Embryonic facial prominence (tissue), 1 donor: Measurements from ENCODE around the gene HS6ST1.

Experiments
- DNase-seq: peaks from one replicate; pipeline ENCODE4 v3.0.0-alpha.2; 2016; ENCODE audit errors: extremely low spot score

Gene HS6ST1

DNA sequence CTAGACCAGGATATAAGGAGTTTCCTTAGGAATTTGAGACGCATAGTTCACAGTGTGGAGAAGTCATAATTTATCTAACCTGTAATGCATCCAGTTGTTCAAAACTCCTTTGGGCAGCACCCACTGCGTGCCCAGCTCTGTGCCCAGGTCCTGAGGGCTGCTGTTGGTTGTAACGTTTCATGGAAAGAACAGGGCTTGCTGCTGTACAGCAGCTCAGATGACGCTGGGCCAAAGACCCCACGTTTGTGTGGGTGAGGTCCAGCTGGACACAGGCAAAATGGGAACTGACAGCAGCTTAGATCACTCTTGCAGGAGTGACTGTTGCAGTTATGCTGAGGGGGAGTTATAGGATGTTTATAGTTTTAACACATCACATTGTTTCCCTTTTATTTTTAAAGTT, 30.0 kb upstream of the HS6ST1 start:
- no peak for DNase-seq

DNA sequence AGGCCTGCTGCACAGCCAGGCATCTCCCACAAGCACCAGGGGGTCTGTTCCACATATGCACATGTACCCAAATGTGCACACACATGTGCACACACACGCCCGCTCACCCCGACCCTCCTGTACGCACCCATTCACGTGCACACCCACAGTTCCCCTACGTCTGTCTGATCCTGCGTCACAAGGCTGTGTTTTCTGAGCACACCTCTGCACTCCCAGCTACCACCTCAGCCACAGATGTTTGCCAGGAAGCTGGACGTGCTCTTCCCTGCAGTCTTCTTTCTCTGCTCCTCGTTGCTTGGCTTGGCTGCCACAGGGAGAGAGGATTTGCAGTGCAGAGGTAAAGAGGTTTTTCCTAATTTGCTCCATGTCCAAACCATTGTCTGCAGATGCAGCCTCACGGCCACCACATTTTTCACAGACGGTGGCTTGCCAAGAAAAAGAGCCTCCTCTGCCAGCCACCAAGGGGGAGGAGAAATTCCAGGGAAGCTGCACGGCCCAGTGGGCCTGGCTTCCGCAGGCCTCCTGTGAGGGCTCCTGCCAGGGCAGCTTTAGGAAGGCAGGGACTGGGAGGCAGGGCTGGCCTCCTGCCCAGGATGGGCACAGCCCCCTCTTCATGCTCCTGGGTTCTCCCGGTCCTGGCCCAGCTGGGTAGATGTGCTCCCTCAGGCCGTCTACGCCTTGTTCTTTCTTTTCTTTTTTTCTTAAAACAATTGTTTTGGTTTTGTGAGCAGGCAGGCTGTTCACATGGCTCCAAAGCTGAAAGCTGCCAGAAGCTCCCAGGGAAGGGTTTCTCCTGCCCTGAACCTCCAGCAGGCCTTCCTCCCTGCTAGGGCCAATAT, 29.3 kb upstream of the HS6ST1 start:
- DNase-seq: no peak

DNA sequence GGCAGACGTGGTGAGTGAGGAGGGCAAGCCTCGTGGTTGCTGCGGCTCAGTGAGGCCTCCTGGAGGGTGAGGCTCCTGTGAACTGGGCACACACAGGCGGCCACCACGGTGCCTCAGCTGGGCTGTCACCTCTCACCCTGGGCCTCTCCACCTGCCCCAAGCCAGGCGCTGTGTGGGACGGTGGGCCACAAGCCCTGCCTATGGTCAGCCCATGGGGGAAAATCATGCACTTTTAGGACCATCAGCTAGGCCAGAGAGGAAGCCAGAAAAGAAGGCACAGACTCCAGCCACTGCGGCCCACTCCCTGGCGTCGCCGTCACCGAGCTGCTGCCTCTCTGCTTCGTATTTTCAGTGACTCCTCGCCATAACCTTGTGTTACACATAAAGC, 28.5 kb upstream of the HS6ST1 start:
- DNase-seq: no peak

DNA sequence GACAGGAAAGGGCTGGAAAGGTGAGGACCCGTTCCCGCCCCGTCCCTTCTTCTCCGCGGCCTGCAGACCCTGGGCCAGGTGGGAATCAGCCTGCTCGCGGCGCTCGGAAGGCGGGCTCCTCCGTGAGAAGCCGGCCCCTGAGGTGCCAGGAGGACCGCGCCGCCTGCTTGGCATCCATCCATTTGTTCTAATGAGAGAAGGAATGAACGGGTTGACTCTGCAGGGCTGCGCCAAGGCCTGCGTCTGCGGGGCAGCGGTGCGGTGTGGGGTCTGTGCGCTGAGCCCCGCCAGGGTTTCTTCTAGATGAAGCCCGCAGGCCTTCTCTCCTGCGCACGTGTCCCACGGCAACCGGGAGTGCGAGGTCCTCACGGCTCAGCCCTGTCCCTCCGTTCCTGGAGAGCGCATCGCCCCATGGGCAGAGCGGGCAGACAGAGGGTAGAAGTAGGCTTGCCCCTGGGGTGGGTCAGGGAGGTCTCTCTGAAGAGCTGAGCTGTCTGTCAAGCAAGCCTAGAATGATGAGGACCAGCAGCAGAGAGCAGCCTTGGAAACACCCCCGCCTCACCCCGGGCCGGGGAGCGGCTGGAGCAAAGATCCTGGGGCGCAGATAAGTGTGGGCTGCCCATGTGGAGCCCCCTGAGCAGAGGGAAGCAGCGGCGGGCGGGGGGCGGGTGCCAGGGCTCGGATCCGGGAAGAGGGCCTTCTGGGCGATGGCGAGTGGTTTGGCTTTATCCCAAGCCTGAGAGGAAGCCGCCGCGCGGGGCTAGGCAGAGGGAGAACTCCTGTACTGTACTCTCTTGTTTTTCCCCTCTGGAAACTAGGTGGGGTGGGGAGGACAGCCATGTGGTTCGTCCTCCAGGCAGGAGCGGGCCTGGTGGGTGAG, 27.9 kb upstream of the HS6ST1 start:
- no peak for DNase-seq

DNA sequence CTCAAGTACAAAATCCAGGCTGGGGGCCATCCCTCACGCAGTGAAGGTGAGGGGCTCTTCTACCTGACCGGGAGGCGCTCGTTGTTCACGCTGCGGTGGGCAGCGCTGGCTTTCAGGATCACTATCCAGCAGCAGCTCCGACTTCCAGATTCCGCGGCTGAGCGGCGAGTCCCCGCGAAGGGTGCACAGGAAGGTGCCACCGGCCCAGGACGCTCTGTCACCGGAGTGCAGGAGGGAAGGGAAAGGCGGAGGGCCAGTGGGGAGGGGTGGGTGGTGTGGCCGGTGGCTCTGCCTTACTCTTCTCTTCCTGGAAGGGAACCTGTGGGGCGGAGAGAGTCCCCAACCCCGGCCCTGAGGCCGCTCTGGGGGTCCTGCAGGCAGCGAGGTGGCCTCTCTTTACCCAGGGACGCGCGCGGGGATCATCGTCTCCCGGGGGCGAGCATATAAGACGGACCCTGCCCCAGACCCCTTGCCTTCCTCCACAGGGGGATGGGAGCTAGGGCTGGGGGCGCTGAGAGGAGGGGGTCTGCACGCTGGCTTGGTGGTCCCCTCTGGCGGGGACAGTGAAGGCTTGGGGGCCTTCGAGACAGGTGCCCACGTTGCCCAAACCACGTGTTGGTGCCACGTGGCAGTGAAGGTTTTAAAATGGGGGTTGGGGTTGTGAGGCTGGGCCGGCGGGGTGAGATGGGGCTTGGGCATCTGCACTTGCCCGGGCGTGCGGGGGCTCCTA, 26.9 kb upstream of the HS6ST1 start:
- no peak for DNase-seq

DNA sequence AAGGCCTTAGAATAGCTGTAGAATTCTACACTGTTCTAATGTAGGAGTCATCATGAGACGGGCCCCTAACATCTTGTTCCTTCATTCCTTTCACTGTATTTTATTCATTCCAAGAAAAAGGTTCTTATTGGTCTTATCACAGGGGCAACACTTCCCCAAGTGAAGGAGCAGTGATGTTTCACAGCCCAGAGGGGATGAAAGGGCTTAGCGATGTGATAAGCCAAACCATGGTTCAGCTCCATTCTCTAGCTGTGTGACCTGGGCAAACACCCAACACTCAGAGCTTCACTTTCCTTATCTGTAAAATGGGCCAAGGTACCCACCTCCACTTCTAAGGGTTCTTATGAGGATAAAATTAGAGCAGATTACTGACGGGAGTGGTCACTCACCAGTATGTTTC, 25.4 kb upstream of the HS6ST1 start:
- no peak for DNase-seq

DNA sequence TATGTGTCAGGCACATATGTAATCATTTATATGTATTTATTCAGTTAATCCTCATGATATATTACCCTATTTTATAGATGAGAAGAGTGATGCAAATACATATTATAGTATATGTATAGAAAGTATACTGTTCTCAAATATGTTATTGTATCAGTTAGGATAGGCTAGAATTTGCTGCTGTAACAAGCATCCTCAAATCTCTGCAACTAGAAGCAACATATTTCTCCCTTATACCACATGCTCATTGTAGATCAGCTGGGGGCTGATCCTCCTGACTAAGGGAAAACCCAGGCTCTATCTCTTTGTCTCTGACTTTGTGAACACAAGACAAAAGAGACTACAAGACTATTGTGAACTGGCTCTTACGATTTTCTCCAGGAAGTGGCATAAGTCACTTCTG, 24.8 kb upstream of the HS6ST1 start:
- DNase-seq: no peak

DNA sequence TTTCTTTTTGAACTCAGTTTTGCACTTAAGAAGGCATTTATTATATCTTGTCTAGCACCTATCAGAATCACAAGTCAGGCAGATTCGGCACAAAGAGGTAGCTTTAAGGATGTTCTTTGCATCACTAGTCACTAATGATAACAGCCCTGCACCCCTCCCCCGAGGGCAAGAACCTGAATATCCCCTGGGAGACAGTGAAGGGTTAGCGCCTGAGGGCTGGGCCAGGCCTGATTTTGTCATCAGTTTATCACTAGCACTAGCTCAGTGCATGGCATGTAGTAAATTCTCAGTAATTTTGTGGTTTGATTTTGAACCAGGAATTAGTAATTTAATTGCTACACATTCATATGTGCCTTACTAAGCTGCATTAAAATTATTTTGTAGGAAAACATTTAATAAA, 23.9 kb upstream of the HS6ST1 start:
- no peak for DNase-seq

DNA sequence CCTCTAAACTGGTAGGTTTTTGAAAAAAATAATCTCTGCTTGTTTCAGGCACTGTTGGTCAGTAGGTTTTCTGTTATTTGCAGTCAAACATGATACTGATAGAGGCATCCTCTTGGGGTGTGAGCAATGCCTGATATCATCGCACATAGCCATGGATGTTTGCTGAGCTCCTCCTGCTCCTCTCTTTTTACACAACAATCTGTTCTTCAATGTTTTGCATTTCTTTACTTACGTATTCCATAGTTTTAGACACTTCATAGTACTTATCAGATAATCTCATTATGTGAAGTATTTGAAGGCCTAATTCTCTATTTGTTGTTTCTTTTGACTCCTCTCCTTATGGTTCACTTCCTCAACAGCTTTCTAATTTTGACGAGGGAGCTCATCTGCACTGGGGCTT, 23.0 kb upstream of the HS6ST1 start:
- no peak for DNase-seq

DNA sequence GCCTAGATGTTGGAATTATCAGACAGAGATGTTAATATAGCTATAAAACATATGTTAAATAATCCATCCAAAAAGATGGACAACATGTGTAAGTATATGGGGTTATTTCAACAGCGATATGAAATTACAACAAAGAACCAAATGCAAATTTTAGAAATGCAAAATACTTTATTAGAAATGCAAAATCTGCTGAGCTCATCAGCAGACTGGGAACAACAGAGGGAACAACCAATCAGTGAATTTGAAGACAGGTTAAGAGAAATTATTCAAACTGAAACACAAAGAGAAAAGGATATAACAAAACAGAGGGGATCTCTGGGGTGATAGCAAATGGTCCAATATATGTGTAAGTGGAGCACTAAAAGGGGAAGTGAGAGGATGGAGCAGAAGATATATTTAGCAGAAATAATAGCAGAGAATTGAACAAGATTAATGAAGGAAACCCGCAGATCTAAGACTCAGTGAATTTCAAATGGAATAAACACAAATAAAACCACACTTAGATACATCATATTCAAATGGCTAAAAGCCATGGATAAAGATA, 13.5 kb upstream of the HS6ST1 start:
- DNase-seq: no peak

DNA sequence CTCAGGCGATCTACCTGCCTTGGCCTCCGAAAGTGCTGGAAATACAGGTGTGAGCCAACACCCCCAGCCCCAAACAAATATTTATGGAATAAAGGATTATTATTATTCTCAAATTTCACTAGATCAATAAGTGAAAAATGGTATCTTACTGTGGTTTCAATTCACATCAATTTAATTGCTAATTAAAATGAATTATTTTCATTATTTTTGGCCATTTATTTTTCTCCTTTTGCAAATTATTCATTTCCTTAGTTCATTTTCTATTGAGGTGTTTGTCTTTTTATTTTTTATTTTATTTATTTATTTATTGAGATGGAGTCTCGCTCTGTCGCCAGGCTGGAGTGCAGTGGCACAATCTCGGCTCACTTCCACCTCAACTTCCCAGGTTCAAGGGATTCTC, 11.9 kb upstream of the HS6ST1 start:
- no peak for DNase-seq

DNA sequence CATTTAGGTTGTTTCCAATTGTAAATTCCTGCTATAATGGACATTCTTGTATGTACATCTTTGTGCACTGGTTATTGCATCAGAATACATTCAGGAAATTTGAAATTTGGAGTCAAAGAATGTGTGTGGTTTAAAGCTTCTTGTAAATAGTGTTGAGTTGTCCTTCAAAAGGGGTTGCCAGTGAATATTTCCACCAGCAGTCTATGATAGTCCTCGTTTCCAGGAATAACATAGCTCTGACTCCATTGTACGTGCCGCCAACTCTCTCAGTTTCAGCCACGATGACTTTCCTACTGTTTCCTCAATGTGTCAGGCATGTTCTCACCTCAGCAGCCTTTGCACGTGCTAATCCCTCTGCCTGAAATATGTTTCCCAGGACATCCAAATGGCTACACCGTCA, 10.9 kb upstream of the HS6ST1 start:
- DNase-seq: no peak

DNA sequence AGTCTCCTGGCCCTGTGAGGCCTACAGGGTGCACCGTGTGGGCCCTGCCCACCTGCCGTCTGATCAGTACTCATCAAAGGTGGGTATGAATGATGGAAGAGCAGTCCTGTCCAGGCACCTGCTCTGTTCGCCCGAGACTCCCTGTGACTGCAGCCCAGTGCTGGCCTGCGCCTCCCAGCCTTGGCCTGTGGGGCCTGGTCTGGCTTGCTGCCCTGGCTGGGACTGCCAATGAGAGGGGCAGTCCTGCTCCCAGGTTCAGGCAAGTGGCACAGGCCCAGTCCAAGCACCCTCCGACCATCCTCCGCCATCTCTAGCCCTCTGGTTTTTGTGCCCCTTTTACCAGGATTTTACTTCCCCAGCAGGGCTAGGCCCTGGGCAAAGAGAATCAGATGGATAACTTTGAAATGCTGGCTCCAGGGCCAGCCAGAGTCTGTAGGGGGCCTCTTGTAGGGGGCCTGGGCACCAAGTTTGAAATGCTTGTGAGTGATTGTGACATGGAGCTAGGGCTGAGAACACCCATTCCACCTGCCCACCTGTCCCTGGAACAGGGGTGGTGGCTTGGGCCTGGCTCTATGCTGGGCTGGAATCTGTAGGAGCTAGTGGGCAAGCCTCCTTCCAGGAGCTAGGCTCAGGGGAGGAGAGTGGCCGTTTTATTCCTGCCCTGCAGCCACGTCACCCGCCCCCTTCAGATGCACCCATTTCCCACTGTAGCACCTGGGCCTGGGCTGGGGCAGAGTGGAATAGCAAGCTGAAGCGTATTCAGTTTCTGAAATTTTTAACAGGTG, 8.7 kb upstream of the HS6ST1 start:
- no peak for DNase-seq

DNA sequence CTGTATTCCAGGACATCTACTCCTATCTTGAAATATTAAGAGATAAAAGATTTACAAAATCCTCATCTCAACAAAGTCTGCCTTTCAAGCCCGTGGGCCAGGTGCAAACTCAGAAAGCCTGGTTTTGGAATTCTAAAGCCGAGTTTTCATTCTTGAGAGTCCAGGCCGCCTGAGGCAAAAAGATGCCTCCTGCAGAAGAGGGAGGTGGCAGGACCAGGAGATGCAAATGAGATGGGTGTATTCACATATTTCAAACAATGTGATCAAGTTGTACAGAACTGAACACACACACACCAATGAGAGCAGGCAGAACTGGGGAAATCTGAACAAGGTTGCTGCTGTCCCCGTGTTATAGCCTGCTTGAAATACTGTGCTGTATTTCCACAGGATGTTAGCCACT, 7.7 kb upstream of the HS6ST1 start:
- DNase-seq: no peak

DNA sequence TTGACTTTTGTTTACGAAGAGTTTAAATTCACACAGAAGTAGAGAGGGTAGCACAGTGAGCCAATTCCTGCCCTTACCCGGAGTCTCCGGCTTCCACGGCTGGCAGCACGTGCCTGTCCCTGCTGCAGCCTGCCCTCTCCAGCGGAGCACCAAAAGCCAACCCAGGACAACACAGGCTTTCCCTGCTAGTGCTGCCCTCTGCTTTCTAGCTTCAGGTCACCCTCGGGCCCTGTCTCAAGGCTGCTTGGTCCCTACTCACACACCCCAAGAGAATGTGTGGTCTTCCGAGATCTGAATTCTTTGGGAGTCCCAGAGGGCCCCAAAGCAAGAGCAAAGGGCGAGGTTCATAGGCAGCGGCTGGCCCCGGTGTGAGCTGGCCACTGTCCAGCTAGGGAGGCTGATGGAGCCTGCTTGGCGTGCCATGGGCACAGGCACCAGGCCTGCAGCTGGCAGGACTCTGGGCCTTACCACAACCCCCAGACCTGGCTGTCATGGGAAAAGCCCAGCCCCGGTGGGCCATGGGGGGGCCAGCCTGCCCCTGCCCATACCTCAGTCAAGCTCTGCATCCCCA, 7.0 kb upstream of the HS6ST1 start:
- DNase-seq: no peak

DNA sequence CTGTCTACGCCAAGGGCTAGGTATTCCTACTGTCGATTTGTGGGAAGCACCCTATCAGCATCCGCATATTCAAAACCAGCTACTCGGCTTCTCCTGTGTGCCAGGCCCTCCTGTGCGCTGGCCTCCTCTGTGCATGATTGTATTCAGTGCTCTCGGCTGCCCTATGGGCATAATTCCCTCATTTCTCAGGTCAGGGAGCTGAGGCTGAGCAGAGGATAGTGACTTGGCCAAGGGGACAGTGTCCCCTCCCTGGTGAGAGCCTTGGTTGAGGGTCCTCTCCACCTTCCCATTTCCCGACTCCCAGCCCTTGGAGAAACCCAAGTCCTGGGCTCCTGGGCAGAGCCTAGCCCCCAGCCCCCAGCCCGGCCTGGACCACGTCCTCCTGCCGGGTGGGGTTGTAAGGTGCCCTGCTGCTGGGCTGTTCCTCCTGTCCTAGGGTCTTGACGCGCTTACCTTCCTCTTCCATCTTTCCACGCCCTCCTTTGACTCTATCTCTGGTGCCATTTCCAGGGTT, 6.3 kb upstream of the HS6ST1 start:
- no peak for DNase-seq

DNA sequence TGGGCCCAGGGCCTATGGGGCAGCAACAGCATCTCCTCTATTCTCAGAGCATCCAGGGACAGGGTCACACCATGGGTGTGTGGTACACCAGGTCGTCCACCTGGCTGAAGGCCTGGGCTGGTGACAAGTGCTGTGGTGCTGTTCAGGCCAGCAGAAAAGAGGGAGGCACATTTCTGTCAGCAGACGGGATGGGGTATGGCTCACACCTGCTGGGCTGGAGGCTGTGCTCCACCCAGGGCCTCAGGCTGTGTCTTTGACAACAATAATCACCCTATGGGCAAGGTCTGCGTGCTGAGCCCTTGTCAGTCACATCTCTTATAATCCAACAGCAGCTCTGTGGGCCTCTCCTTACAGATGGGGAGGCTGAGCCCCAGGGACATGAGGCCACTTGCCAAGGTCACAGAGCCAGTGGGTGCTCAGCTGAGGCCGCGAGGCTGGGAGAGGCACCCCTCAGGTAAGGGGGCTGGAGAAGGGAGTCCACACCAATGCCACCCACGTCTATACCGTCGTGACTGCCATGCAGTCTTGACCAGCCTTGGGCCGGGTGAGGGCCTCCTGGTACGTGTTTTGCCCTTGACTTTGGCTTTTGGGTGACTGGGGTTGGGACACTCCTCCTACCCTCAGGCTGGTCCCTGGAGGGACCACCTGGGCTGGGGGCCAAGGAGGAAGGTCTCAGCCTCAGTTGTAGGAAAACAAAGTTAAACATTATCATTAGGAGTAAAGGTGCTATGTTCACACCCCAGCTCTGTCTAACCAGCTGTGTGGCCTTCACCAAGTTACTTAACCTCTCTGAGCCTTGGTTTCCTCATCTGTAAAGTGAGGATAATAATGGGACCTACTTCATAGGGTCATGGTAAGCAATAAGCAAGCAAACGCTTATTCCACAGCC, 5.6 kb upstream of the HS6ST1 start:
- DNase-seq: no peak

DNA sequence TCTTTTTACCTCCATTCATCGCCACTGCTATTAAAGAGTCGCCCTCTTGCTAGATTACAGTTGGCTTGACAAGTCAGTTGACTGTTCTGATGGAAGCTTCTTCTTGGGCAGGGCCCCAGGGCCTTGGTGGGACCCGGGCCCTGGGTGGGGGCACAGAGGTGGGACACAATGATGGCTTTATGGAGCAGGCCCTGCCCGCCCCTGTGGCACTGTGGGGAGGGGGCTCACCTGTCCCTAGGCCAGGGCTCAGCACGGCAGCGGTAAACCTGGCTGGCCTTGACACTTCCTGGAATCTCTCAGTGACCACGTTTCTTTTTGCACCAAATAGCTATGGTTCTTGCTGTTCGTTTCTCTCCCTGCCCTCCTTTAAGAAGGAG, 4.9 kb upstream of the HS6ST1 start:
- no peak for DNase-seq

DNA sequence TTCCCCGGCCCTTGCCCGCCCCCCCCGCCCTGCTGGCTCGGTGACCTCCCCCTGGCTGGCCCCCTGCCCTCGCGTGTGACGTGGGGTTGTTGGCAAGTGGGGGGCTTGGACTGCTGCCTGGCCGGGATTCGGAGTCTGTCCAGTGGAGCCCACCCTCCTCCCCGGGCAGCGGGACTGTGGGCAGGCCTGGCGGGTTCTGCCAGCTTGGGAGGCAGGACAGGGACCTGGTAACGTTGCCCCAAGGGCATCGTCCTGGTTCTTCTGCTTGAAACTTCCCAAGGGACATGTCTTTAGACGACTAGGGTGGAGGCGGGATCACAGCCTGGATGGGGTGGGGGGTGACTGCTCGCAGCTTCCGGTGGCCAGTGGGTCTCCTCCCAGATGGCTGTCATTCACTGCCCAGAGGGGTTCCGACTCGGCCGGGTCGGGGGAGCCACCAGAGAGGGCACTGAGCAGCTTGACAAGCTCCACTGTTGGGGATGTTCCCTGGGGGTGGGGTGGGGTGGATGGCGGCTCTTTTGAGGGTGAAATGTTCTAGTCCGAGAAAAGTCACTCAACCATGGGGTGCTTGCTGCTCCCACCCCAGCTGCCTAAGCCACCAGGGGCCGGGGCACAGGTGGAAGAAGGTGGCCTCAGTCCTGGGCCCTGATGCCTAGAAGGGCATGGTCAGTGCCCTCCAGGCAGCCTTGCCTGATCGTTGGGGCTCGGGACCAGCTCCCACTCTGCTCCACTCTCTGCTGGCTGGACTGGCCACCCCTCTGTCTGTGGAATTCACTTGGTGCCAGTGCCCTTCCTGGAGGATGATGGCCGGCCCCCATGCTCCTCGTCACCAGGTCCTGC, 4.3 kb upstream of the HS6ST1 start:
- DNase-seq: no peak
